ENCODE data around the gene RAB44.

RAB44 gene

GRCh38 chr6:36730424-36731380 is 33.1 kb downstream of the RAB44 start:
- DNase-seq (ENCODE audit: low read depth): no peak

GRCh38 chr6:36731622-36732310 is 34.1 kb downstream of the RAB44 start:
- no peak for DNase-seq (ENCODE audit: low read depth)

- DNase-seq (ENCODE audit: low read depth): no peak
These were observed 35.7 kb downstream of the RAB44 start for GRCh38 chr6:36733300-36733699.

GRCh38 chr6:36734486-36735060 is 36.9 kb downstream of the RAB44 start:
- DNase-seq (ENCODE audit: low read depth): no peak

GRCh38 chr6:36735110-36736071 is 37.8 kb downstream of the RAB44 start:
- peak; percentile 95 for DNase-seq (ENCODE audit: low read depth)

- DNase-seq (ENCODE audit: low read depth): no peak
These were observed 39.6 kb downstream of the RAB44 start for GRCh38 chr6:36737043-36737785.

GRCh38 chr6:36738108-36738507 is 40.5 kb downstream of the RAB44 start:
- no peak for DNase-seq (ENCODE audit: low read depth)

GRCh38 chr6:36739947-36740817 is 42.6 kb downstream of the RAB44 start:
- DNase-seq (ENCODE audit: low read depth): no peak

GRCh38 chr6:36740818-36741179 is 43.2 kb downstream of the RAB44 start:
- no peak for DNase-seq (ENCODE audit: low read depth)

- DNase-seq (ENCODE audit: low read depth): no peak
These were observed 44.5 kb downstream of the RAB44 start for GRCh38 chr6:36742146-36742545.

- DNase-seq (ENCODE audit: low read depth): no peak
These were observed 45.4 kb downstream of the RAB44 start for GRCh38 chr6:36743032-36743431.

GRCh38 chr6:36743538-36744303 is 46.1 kb downstream of the RAB44 start:
- DNase-seq (ENCODE audit: low read depth): no peak

GRCh38 chr6:36744304-36744673 is 46.7 kb downstream of the RAB44 start:
- no peak for DNase-seq (ENCODE audit: low read depth)

- no peak for DNase-seq (ENCODE audit: low read depth)
These were observed 47.7 kb downstream of the RAB44 start for GRCh38 chr6:36745283-36745682.

GRCh38 chr6:36745836-36746235 is 48.2 kb downstream of the RAB44 start:
- DNase-seq (ENCODE audit: low read depth): no peak

GRCh38 chr6:36746251-36746650 is 48.6 kb downstream of the RAB44 start:
- no peak for DNase-seq (ENCODE audit: low read depth)

- no peak for DNase-seq (ENCODE audit: low read depth)
These were observed 52.3 kb downstream of the RAB44 start for GRCh38 chr6:36749829-36750489.

- DNase-seq (ENCODE audit: low read depth): no peak
These were observed 53.5 kb downstream of the RAB44 start for GRCh38 chr6:36751091-36751490.

- DNase-seq (ENCODE audit: low read depth): no peak
These were observed 54.2 kb downstream of the RAB44 start for GRCh38 chr6:36751833-36752186.

Measured in stromal cell of bone marrow (primary cell).